Tibial artery (tissue), 4 donors: ENCODE measurements around the gene ETFDH.

Experiments used
- DNase-seq, 2 donors: peaks; one replicate each; pipeline ENCODE4 v3.0.0-alpha.2; 2019
- H3K27ac ChIP-seq, 2 donors: fragments of 200-600 bp; sonication (generic) in 1 of 2; 1 replicate in 1 of 2; 2 replicates in 1 of 2; pipeline ENCODE4 v1.5.1; 2018 to 2019; ENCODE audit warnings: mild to moderate bottlenecking in 1 of 2
- H3K27me3 ChIP-seq, 2 donors: fragments of 200-600 bp; sonication (generic) in 1 of 2; one replicate each; pipeline versions ENCODE4 v1.5.1 to v1.6.0; 2016 to 2019
- H3K36me3 ChIP-seq, 3 donors: fragments of 200-600 bp; sonication (generic) in 2 of 3; one replicate each; pipeline ENCODE4 v1.5.1; 2016 to 2019; ENCODE audit warnings: mild to moderate bottlenecking in 2 of 3
- H3K4me1 ChIP-seq, 4 donors: fragments of 200-600 bp; sonication (generic) in 2 of 4; 1 replicate in 3 of 4; 2 replicates in 1 of 4; pipeline ENCODE4 v1.5.1; 2016 to 2019
- H3K4me3 ChIP-seq, 2 donors: fragments of 200-600 bp; sonication (generic) in 1 of 2; 1 replicate in 1 of 2; 2 replicates in 1 of 2; pipeline ENCODE4 v1.5.1; 2018 to 2019; ENCODE audit warnings: mild to moderate bottlenecking in 2 of 2
- H3K9me3 ChIP-seq, 3 donors: fragments of 200-600 bp; sonication (generic) in 1 of 3; one replicate each; pipeline ENCODE4 v1.5.1; 2016 to 2019
- intact Hi-C: fragments of 100-400 bp; cut with DNase I; formaldehyde crosslinking; loops from one replicate; pipeline ENCODE4 v1.15.0; 2023; ENCODE audit warnings: low total_unique reads
- TF ChIP-seq, protein P1 (sequence below), 2 experiments: fragments of 200-600 bp in 1 of 2; fragments of 450-650 bp in 1 of 2; IDR thresholded peaks; one replicate each; pipeline ENCODE4 v1.5.1; 2017 to 2019; ENCODE audit warnings: antibody characterized with exemption in 2 of 2, mild to moderate bottlenecking in 1 of 2, moderate library complexity in 1 of 2

Gene ETFDH

DNA sequence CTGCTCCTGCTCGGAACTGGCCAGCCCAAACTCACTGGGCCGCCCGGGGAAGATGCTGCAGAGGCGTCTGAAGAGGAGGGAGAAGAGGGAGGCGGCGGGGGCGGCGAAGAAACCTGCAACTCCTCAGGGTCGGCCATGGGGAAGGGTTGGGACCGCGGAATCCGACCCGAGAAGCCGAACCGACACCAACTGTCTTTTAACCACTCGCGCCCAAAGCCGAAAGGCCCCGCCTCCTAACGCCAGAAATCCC lies 506 bp upstream of the ETFDH start, which contains the start of gene C4orf46:
Gene C4orf46, minus strand, starts transcription at position 223 of the 250 bp plus-strand sequence. Its CDS starts 86 bp downstream, at position 137.
- TF ChIP-seq, protein P1, sequence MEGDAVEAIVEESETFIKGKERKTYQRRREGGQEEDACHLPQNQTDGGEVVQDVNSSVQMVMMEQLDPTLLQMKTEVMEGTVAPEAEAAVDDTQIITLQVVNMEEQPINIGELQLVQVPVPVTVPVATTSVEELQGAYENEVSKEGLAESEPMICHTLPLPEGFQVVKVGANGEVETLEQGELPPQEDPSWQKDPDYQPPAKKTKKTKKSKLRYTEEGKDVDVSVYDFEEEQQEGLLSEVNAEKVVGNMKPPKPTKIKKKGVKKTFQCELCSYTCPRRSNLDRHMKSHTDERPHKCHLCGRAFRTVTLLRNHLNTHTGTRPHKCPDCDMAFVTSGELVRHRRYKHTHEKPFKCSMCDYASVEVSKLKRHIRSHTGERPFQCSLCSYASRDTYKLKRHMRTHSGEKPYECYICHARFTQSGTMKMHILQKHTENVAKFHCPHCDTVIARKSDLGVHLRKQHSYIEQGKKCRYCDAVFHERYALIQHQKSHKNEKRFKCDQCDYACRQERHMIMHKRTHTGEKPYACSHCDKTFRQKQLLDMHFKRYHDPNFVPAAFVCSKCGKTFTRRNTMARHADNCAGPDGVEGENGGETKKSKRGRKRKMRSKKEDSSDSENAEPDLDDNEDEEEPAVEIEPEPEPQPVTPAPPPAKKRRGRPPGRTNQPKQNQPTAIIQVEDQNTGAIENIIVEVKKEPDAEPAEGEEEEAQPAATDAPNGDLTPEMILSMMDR (IDR thresholded peaks at IDR 0.05) = no peak
- Histone ChIP-seq H3K27me3 (no peaks in the 10 kb centered on the region), H3K4me3 (peak within 1 kb of the TSS; percentile 75 to 82), H3K4me1 (peaks cover 0 to 20% (median 14%) of the 10 kb centered on the region in 4 donors), H3K27ac (peak within 1 kb of the TSS; percentile 94 to 96), H3K36me3 (no peaks in the 10 kb centered on the region), H3K9me3 (no peaks in the 10 kb centered on the region)
- DNase-seq = no peak
- intact Hi-C loops = no loop called here

DNA sequence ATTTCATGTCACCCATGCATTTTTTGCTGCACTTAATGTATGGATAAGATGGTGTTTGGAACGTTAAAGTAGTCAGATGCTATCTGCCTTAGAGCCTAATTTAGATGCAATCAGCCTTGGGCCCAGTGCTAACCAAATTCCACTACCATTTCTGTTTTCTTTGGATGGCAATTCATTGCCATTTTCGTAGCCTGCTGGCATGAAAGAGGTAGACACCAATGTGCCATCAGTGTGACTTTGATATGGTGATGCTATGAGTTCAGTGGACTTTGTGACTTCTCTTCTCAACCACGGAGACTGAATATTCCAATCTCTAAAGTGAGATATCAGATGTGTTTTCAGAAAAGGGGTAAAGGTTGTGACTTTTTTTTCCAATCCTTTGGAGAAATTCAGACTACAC lies 1.5 kb downstream of the ETFDH start:
- TF ChIP-seq, protein P1 (IDR thresholded peaks at IDR 0.05) = no peak
- no peaks in the 10 kb centered on the region for H3K36me3 ChIP-seq
- intact Hi-C loops = loop anchor here (2.0 kb wide), 1 partner anchor 49 kb away; the partner anchor contains the start of gene PPID
- no peaks in the 10 kb centered on the region for H3K9me3 ChIP-seq
- no peak overlapping the region for H3K27ac ChIP-seq
- no peak for DNase-seq
- H3K27me3 ChIP-seq = no peaks in the 10 kb centered on the region
- H3K4me1 ChIP-seq = peaks cover 0 to 20% (median 14%) of the 10 kb centered on the region in 4 donors
- H3K4me3 ChIP-seq = no peak overlapping the region

DNA sequence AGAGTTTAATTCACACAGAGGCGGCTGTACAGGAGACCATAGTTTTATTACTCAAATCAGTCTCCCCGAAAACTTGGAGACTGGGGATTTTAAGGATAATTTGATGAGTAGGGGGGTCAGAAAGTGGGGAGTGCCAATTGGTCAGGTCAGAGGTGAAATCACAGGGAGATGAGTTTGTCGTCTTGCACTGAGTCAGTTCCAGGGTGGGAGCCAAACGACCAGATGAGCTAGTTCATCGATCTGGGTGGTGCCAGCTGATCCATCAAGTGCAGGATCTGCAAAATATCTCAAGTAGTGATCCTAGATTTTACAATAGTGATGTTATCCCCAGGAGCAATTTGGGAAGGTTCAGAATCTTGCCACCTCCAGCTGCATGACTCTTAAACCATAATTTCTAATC lies 4.0 kb downstream of the ETFDH start:
- H3K27me3 ChIP-seq = no peaks in the 10 kb centered on the region
- H3K4me1 ChIP-seq = peaks cover 0 to 11% (median 7%) of the 10 kb centered on the region in 4 donors
- no peaks in the 10 kb centered on the region for H3K9me3 ChIP-seq
- intact Hi-C loops = no loop called here
- TF ChIP-seq, protein P1 (IDR thresholded peaks at IDR 0.05) = no peak
- no peak overlapping the region for H3K4me3 ChIP-seq
- no peak for DNase-seq
- peaks cover 0 to 4% (median 0%) of the 10 kb centered on the region in 3 donors for H3K36me3 ChIP-seq
- H3K27ac ChIP-seq = no peak overlapping the region

DNA sequence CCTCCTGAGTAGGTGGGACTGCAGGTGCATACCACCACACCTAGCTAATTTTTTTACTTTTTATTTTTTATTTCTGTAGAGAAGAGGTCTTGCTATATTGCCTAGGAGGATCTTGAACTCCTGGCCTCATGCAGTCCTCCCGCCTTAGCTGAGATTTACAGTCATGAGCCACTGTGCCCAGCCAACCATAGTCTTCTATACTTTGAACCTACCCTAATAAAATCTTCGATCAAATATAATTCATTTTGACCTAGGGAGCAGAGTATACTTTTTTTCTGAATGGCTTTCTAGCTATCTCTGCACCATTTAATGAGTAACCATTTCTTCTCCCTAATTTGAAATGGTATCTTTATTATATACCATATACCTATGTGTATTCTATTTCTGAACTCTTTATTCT lies 6.7 kb downstream of the ETFDH start:
- peaks cover 4 to 11% (median 9%) of the 10 kb centered on the region in 3 donors for H3K36me3 ChIP-seq
- no peak overlapping the region for H3K4me3 ChIP-seq
- TF ChIP-seq, protein P1 (IDR thresholded peaks at IDR 0.05) = no peak
- no peaks in the 10 kb centered on the region for H3K27me3 ChIP-seq
- intact Hi-C loops = no loop called here
- H3K4me1 ChIP-seq = peaks cover 0 to under 1% (median 0%) of the 10 kb centered on the region in 4 donors
- no peak for DNase-seq
- no peaks in the 10 kb centered on the region for H3K9me3 ChIP-seq
- no peak overlapping the region for H3K27ac ChIP-seq

DNA sequence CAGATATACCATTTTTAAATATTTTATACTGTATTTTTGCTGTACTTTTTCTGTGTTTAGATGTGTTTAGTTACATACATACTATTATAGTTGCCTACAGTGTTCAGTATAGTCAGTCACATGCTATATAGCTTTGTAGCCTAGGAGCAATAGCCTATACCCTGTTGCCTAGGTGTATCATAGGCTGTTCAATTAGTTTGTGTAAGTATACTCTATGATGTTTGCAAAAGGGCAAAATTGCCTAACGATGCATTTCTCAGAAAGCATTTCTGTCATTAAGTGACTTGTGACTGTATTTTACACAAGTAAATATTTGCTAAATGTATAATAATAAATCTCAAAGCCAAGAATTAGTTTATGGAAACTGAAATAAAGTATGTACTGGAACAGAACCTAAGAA lies 9.5 kb downstream of the ETFDH start:
- no peak overlapping the region for H3K4me3 ChIP-seq
- TF ChIP-seq, protein P1 (IDR thresholded peaks at IDR 0.05) = no peak
- no peak for DNase-seq
- H3K4me1 ChIP-seq = no peaks in the 10 kb centered on the region
- peaks cover 11 to 23% (median 21%) of the 10 kb centered on the region in 3 donors for H3K36me3 ChIP-seq
- no peaks in the 10 kb centered on the region for H3K27me3 ChIP-seq
- intact Hi-C loops = no loop called here
- H3K9me3 ChIP-seq = no peaks in the 10 kb centered on the region
- H3K27ac ChIP-seq = no peak overlapping the region

DNA sequence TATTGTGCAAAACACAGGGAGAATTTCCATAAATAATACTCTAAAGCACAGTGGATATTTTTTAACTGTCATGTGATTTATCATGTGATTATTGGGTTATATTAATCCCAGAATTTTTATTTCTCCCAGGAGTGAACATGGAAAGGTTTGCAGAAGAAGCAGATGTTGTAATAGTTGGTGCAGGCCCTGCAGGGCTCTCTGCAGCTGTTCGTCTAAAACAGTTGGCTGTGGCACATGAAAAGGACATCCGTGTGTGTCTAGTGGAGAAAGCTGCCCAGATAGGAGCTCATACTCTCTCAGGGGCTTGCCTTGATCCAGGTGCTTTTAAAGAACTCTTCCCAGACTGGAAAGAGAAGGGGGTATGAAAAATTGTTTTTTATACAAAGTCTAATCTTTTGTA lies 10.0 kb downstream of the ETFDH start:
- Histone ChIP-seq H3K27ac (no peak overlapping the region), H3K36me3 (peaks cover 12 to 27% (median 25%) of the 10 kb centered on the region in 3 donors), H3K4me1 (no peaks in the 10 kb centered on the region), H3K27me3 (no peaks in the 10 kb centered on the region), H3K4me3 (no peak overlapping the region), H3K9me3 (no peaks in the 10 kb centered on the region)
- TF ChIP-seq, protein P1 (IDR thresholded peaks at IDR 0.05) = no peak
- intact Hi-C loops = no loop called here
- DNase-seq = no peak
